K562 (cell line): ENCODE data around the gene GLOD4. TPM values are rescaled to one million over a fixed set of nuclear protein-coding genes. Genes with fewer than 3 reads are reported as not detected.

Experiments
- ATAC-seq: fragments of 200-7000 bp; cut with Tn5 transposase; 3 replicates; pipeline ENCODE4 v1.9.1; 2020; ENCODE audit warnings: moderate library complexity
- BruUV-seq: library from RNA; stranded (reverse); fragments of 400-500 nt; replicated peaks from 2 replicates; lab custom pipeline; 2021; lab: Mats Ljungman, UMichigan
- CTCF ChIA-PET: fragments of 300-600 bp; formaldehyde crosslinking; extraction: SDS; loops from one replicate; lab custom pipeline; 2021; ENCODE audit warnings: low intra/inter-chr PET ratio; lab: Yijun Ruan, JAX
- POLR2A ChIA-PET: fragments of 300-600, 350-650 bp; sonication (Branson Sonifier 250); formaldehyde crosslinking; extraction: SDS; loops from one replicate; lab custom pipeline; 2021; ENCODE audit warnings: antibody characterized with exemption, inconsistent platforms; lab: Yijun Ruan, JAX
- DNase-seq, 4 experiments: peaks; one replicate each; pipeline versions ENCODE4 v3.0.0 to v3.0.0-alpha.2; 2011 to 2018; ENCODE audit warnings: low spot score in 3 of 4, mixed read lengths in 3 of 4; ENCODE audit errors: extremely low read depth in 1 of 4
- FAIRE-seq: peaks from 2 replicates; lab custom pipeline; 2011; peaks lifted over from hg19 to GRCh38; lab: Jason Lieb, UNC
- H2AFZ ChIP-seq: 2 replicates; pipeline ENCODE4 v1.6.0; 2011; ENCODE audit warnings: low read depth, low read length, control low read depth, inconsistent platforms
- H3K27ac ChIP-seq: fragments of 200-600 bp; 3 replicates; pipeline ENCODE4 v1.8.0; 2011; ENCODE audit warnings: low read depth, mild to moderate bottlenecking, control low read depth, inconsistent platforms, low read length, moderate library complexity, mixed read lengths; ENCODE audit errors: extremely low read depth
- H3K27me3 ChIP-seq, 2 experiments: fragments of 300-600 bp in 1 of 2; 2 replicates in 1 of 2; 3 replicates in 1 of 2; pipeline versions ENCODE4 v1.6.0 to v1.8.0; 2011; ENCODE audit warnings: inconsistent platforms in 2 of 2, low read length in 2 of 2, mild to moderate bottlenecking in 1 of 2, mixed read lengths in 1 of 2, moderate library complexity in 1 of 2; ENCODE audit not compliant: control insufficient read depth in 2 of 2, insufficient read depth in 2 of 2
- H3K36me3 ChIP-seq: fragments of 300-600 bp; 3 replicates; pipeline ENCODE4 v1.8.0; 2011; ENCODE audit warnings: mild to moderate bottlenecking, low read length, inconsistent platforms; ENCODE audit not compliant: control insufficient read depth, insufficient read depth
- H3K4me1 ChIP-seq, 2 experiments: fragments of 200-600 bp in 1 of 2; replicated peaks in 1 of 2; 2 replicates in 1 of 2; 3 replicates in 1 of 2; pipeline versions ENCODE4 v1.5.1 to v1.8.0; 2011; ENCODE audit warnings: inconsistent platforms in 2 of 2, low read length in 2 of 2, mild to moderate bottlenecking in 1 of 2, mixed read lengths in 1 of 2, moderate library complexity in 1 of 2; ENCODE audit not compliant: control insufficient read depth in 2 of 2, insufficient read depth in 2 of 2
- H3K4me2 ChIP-seq: 2 replicates; pipeline ENCODE4 v1.6.1; 2011; ENCODE audit warnings: low read length, control low read depth, inconsistent platforms, mixed read lengths; ENCODE audit not compliant: insufficient read depth
- H3K4me3 ChIP-seq: fragments of 200-600 bp; sonication (generic), shearing (Covaris generic); 2 replicates; pipeline ENCODE4 v1.5.1; 2016; ENCODE audit warnings: control low read depth, inconsistent platforms
- H3K79me2 ChIP-seq: fragments of 200-600 bp; 3 replicates; pipeline ENCODE4 v1.8.0; 2011; ENCODE audit warnings: low read length, inconsistent platforms; ENCODE audit not compliant: control insufficient read depth, insufficient read depth
- H3K9ac ChIP-seq, 2 experiments: 2 replicates each; pipeline versions ENCODE4 v1.6.0 to v1.6.1; 2011; ENCODE audit warnings: low read depth in 2 of 2, low read length in 2 of 2, control low read depth in 1 of 2, inconsistent platforms in 1 of 2, mild to moderate bottlenecking in 1 of 2, mixed read lengths in 1 of 2; ENCODE audit not compliant: insufficient read depth in 1 of 2
- H3K9me1 ChIP-seq: one replicate; pipeline ENCODE4 v1.6.0; 2011; ENCODE audit warnings: inconsistent platforms, mild to moderate bottlenecking, low read length, moderate library complexity; ENCODE audit not compliant: control insufficient read depth, insufficient read depth
- H3K9me3 ChIP-seq: replicated peaks from 2 replicates; pipeline ENCODE4 v1.5.1; 2011; ENCODE audit warnings: low read depth, low read length, inconsistent platforms; ENCODE audit not compliant: control insufficient read depth, insufficient read depth
- H4K20me1 ChIP-seq: replicated peaks from 2 replicates; pipeline ENCODE4 v1.6.1; 2011; ENCODE audit warnings: low read length, inconsistent platforms, mixed read lengths; ENCODE audit not compliant: control insufficient read depth, insufficient read depth
- BRD9 ChIP-seq: fragments of 450-650 bp; IDR thresholded peaks from 2 replicates; pipeline ENCODE4 v1.6.1; 2018; ENCODE audit warnings: low read depth; ENCODE audit not compliant: partially characterized antibody
- HEY1 ChIP-seq: fragments of 250-450 bp; sonication (Bioruptor Pico); IDR thresholded peaks from 2 replicates; pipeline ENCODE4 v1.5.0; 2020; ENCODE audit warnings: mild to moderate bottlenecking, moderate library complexity, borderline replicate concordance
- HSF4 ChIP-seq: fragments of 250-450 bp; sonication (Bioruptor Pico); IDR thresholded peaks from 2 replicates; pipeline ENCODE4 v2.1.2; 2022; ENCODE audit warnings: mild to moderate bottlenecking, moderate library complexity, borderline replicate concordance
- ILF3 ChIP-seq: fragments of 450-650 bp; IDR thresholded peaks from 2 replicates; pipeline ENCODE4 v1.6.1; 2018; ENCODE audit warnings: antibody characterized with exemption, mild to moderate bottlenecking, moderate library complexity, borderline replicate concordance
- KDM4B ChIP-seq, 2 experiments: fragments of 450-650 bp in 1 of 2; sonication (generic) in 1 of 2; IDR thresholded peaks; 2 replicates each; pipeline ENCODE4 v1.6.1; 2016 to 2017; ENCODE audit warnings: borderline replicate concordance in 2 of 2, antibody characterized with exemption in 1 of 2, low read depth in 1 of 2, mild to moderate bottlenecking in 1 of 2
- KLF6 ChIP-seq: fragments of 250-450 bp; sonication (Bioruptor Pico); IDR thresholded peaks from 2 replicates; pipeline ENCODE4 v1.4.0; 2020; ENCODE audit warnings: mild to moderate bottlenecking, moderate library complexity, borderline replicate concordance
- LARP7 ChIP-seq: fragments of 450-650 bp; IDR thresholded peaks from 2 replicates; pipeline ENCODE4 v1.6.1; 2016
- MEIS2 ChIP-seq: fragments of 450-650 bp; IDR thresholded peaks from 2 replicates; pipeline ENCODE4 v1.6.1; 2014; ENCODE audit warnings: mild to moderate bottlenecking; ENCODE audit not compliant: partially characterized antibody
- MTF1 ChIP-seq: fragments of 250-450 bp; sonication (Bioruptor Pico); IDR thresholded peaks from 2 replicates; pipeline ENCODE4 v1.9.0; 2021; ENCODE audit warnings: moderate library complexity, mild to moderate bottlenecking, inconsistent platforms, borderline replicate concordance
- SREBF1 ChIP-seq: fragments of 150-350 bp; IDR thresholded peaks from 2 replicates; pipeline ENCODE4 v1.6.1; 2014; ENCODE audit warnings: antibody characterized with exemption, low read depth, low read length, borderline replicate concordance
- THAP7 ChIP-seq: fragments of 250-450 bp; sonication (Bioruptor Pico); IDR thresholded peaks from 2 replicates; pipeline ENCODE4 v1.5.0; 2021
- THRA ChIP-seq: fragments of 450-650 bp; IDR thresholded peaks from 2 replicates; pipeline ENCODE4 v1.6.1; 2017; ENCODE audit warnings: mild to moderate bottlenecking, moderate library complexity
- ZNF124 ChIP-seq: sonication (generic); formaldehyde crosslinking; IDR thresholded peaks from 2 replicates; pipeline ENCODE4 v1.8.1; 2022; ENCODE audit warnings: missing genetic modification reagents
- ZNF239 ChIP-seq: fragments of 250-450 bp; sonication (Bioruptor Pico); IDR thresholded peaks from 2 replicates; pipeline ENCODE4 v1.4.0; 2020; ENCODE audit warnings: mild to moderate bottlenecking
- ZNF518B ChIP-seq: fragments of 250-450 bp; sonication (Bioruptor Pico); IDR thresholded peaks from 2 replicates; pipeline ENCODE4 v1.5.0; 2021; ENCODE audit warnings: mild to moderate bottlenecking, moderate library complexity
- WGBS: fragments of 100-300 bp; shearing (Covaris generic); methylation state at CpG from one replicate; pipeline ENCODE4 v1.1.6; 2016; ENCODE audit warnings: low coverage, mixed read lengths; ENCODE audit not compliant: insufficient coverage; ENCODE audit errors: missing lambda C conversion rate; 5-methylcytosine and 5-hydroxymethylcytosine counted together
- in situ Hi-C: fragments of 300-500 bp; cut with MboI; formaldehyde crosslinking; loops from 4 replicates; pipeline ENCODE4 v1.15.0; 2018; ENCODE audit warnings: inconsistent platforms, mixed read lengths
- intact Hi-C: fragments of 100-400 bp; cut with micrococcal nuclease; formaldehyde crosslinking; loops from 2 replicates; pipeline ENCODE4 v1.14.2; 2022
- polyA plus RNA-seq, 8 experiments: library from polyadenylated mRNA; depleted of rRNA in 4 of 8; stranded (reverse) in 5 of 8; unstranded in 3 of 8; fragments of >200 nt; fragmentation: Nextera tagmentation in 2 of 8; fragmentation: Illumina TruSeq in 1 of 8; extraction: Ambion mirVana in 2 of 8; extraction: Trizol in 1 of 8; gene quantifications; 2 replicates each; pipeline versions ENCODE4 v1.2.1 to v1.2.3, GENCODE V29; 2011 to 2014; ENCODE audit warnings: inconsistent platforms in 1 of 8, missing spikeins in 1 of 8
- total RNA-seq, 7 experiments: library from RNA; depleted of rRNA in 6 of 7; stranded (reverse); fragments of >200 nt in 6 of 7; fragmentation: Illumina TruSeq in 2 of 7; extraction: Trizol in 2 of 7; gene quantifications; 2 replicates each; pipeline versions ENCODE4 v1.2.1 to v1.2.3, GENCODE V29; 2011 to 2021; ENCODE audit warnings: low replicate concordance in 1 of 7

The GLOD4 gene
- total and polyA plus RNA-seq, 9 of the 15 experiments (the other 6 are each of a cell fraction or from before 2014, with no cell fraction given): 52.0 to 109 (median 64.9) TPM

- in situ Hi-C loops: no loop called here
- H3K36me3 ChIP-seq: no peaks in the 10 kb centered on the region
- no peak overlapping the region for H3K9ac ChIP-seq
- intact Hi-C loops: no loop called here
- ATAC-seq (no peak), FAIRE-seq (no peak), DNase-seq (no peak)
- H3K79me2 ChIP-seq: no peaks in the 10 kb centered on the region
- no peak overlapping the region for H2AFZ ChIP-seq
- no peaks in the 10 kb centered on the region for H3K4me1 ChIP-seq
- CTCF ChIA-PET: no interaction called here
- no peak overlapping the region for H3K4me3 ChIP-seq
- POLR2A ChIA-PET: interaction anchor here (0.5 kb wide), 1 partner anchor 69 kb away, joined by 3 read pairs; no protein-coding TSS in a partner anchor
- BruUV-seq: no TSS peak
- H3K9me1 ChIP-seq: no peaks in the 10 kb centered on the region
- no peaks in the 10 kb centered on the region; the same call in 1 of the 2 replicates for H4K20me1 ChIP-seq
- no peak overlapping the region for H3K4me2 ChIP-seq
- WGBS: 2% methylated on average over 18 of the region's 20 CpGs
- H3K9me3 ChIP-seq: no peaks in the 10 kb centered on the region
- H3K27me3 ChIP-seq: peaks cover 10 to 47% of the 10 kb centered on the region in 2 experiments
- no peak overlapping the region for H3K27ac ChIP-seq
- no peak for TF ChIP-seq MEIS2
- no peak for TF ChIP-seq KLF6 (CRISPR knock-in tag)
- no peak for TF ChIP-seq ZNF124 (CRISPR knock-in tag)
- TF ChIP-seq THRA: no peak
- no peak for TF ChIP-seq THAP7 (CRISPR knock-in tag)
- no peak for TF ChIP-seq LARP7
- TF ChIP-seq HSF4: no peak
- no peak for TF ChIP-seq SREBF1
- TF ChIP-seq ZNF239: no peak
- no peak for TF ChIP-seq BRD9
- TF ChIP-seq ZNF518B (CRISPR knock-in tag): no peak
- TF ChIP-seq HEY1: no peak
- no peak for TF ChIP-seq ILF3
- TF ChIP-seq KDM4B (IDR thresholded peaks at IDR 0.05; ENCODE audit: borderline replicate concordance in 2 of 2, low read depth in 1 of 2): no peak
- no peak for TF ChIP-seq MTF1 (CRISPR knock-in tag)
These were observed 32.3 kb upstream of the GLOD4 start for GRCh38 chr17:814371-814770.
